ENCODE data around the gene ELOVL2. TPM values are rescaled to one million over a fixed set of nuclear protein-coding genes. Genes with fewer than 3 reads are reported as not detected.

Gene ELOVL2
- total RNA-seq, 1 experiment from 2014 or later = not detected

DNA sequence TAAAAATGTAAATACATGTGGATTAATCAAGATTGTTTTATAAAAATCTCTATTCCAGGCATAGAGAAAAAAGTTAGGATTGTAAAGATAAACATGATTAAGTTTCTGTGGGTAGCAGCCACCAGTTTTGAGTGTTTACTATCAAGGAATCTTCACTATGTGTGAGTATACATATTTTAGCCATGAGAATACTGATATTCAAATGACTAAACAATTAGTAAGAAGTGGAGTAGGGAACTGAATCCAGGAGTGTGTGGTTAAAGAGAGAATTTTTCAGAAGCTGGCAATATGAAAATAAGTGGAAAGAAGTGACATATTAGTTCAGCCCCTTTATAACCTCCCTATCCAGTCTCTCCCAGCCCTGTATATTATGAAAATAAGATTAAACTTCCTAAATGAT lies 10.3 kb downstream of the ELOVL2 start:
- no peaks in the 10 kb centered on the region for H3K9me3 Mint-ChIP-seq (ENCODE audit: unreplicated experiment)
- TF ChIP-seq, protein P1, sequence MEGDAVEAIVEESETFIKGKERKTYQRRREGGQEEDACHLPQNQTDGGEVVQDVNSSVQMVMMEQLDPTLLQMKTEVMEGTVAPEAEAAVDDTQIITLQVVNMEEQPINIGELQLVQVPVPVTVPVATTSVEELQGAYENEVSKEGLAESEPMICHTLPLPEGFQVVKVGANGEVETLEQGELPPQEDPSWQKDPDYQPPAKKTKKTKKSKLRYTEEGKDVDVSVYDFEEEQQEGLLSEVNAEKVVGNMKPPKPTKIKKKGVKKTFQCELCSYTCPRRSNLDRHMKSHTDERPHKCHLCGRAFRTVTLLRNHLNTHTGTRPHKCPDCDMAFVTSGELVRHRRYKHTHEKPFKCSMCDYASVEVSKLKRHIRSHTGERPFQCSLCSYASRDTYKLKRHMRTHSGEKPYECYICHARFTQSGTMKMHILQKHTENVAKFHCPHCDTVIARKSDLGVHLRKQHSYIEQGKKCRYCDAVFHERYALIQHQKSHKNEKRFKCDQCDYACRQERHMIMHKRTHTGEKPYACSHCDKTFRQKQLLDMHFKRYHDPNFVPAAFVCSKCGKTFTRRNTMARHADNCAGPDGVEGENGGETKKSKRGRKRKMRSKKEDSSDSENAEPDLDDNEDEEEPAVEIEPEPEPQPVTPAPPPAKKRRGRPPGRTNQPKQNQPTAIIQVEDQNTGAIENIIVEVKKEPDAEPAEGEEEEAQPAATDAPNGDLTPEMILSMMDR (IDR thresholded peaks at IDR 0.05; ENCODE audit: unreplicated experiment) = no peak
- no peak overlapping the region for H3K4me3 Mint-ChIP-seq (ENCODE audit: unreplicated experiment)
- no peak overlapping the region for H3K27ac Mint-ChIP-seq (ENCODE audit: low read depth, unreplicated experiment)
- intact Hi-C loops (cut with micrococcal nuclease) = no loop called here
- no peak for DNase-seq (ENCODE audit: unreplicated experiment)
- POLR2A ChIA-PET = no interaction called here
- no TSS peak for BruUV-seq (replicated peaks)
- CTCF ChIA-PET = interaction anchor here (1.0 kb wide), 1 partner anchor 22 kb away, joined by 3 read pairs; no protein-coding TSS in a partner anchor
- H3K36me3 Mint-ChIP-seq (ENCODE audit: insufficient read depth, unreplicated experiment) = no peaks in the 10 kb centered on the region
- H3K27me3 Mint-ChIP-seq (ENCODE audit: insufficient read depth, unreplicated experiment) = no peaks in the 10 kb centered on the region
- peaks cover 7% of the 10 kb centered on the region for H3K4me1 Mint-ChIP-seq (ENCODE audit: insufficient read depth, unreplicated experiment)

DNA sequence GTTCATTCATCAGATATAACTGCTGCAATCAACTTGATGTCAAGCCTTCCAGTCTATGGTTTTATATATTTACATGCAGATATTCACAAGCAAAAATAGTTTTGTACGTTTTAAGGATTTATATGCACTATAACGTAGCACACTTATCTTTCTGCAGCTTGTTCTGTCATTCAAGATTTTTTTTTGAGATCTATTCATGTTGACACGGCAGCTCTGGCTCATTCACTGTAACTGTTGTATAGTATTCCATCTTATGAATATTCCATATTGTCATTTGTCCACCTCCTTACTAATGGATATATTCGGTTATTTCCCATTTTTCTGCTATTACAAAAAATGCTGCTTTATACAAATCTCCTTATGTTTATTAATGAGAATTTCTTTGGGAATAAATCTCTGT lies 13.2 kb downstream of the ELOVL2 start:
- CTCF ChIA-PET = interaction anchor here (0.7 to 1.2 kb wide), 3 partner anchors 9 to 81 kb away, joined by 3 read pairs; no protein-coding TSS in a partner anchor
- no TSS peak for BruUV-seq (replicated peaks)
- no peaks in the 10 kb centered on the region for H3K27me3 Mint-ChIP-seq (ENCODE audit: insufficient read depth, unreplicated experiment)
- H3K4me1 Mint-ChIP-seq (ENCODE audit: insufficient read depth, unreplicated experiment) = peaks cover 7% of the 10 kb centered on the region
- no peaks in the 10 kb centered on the region for H3K9me3 Mint-ChIP-seq (ENCODE audit: unreplicated experiment)
- POLR2A ChIA-PET = interaction anchor here (0.7 to 1.4 kb wide), 3 partner anchors 9 to 10 kb away, joined by 3 to 5 read pairs (median 3); no protein-coding TSS in a partner anchor
- TF ChIP-seq, protein P1 (IDR thresholded peaks at IDR 0.05; ENCODE audit: unreplicated experiment) = no peak
- no peaks in the 10 kb centered on the region for H3K36me3 Mint-ChIP-seq (ENCODE audit: insufficient read depth, unreplicated experiment)
- DNase-seq (ENCODE audit: unreplicated experiment) = no peak
- H3K4me3 Mint-ChIP-seq (ENCODE audit: unreplicated experiment) = no peak overlapping the region
- H3K27ac Mint-ChIP-seq (ENCODE audit: low read depth, unreplicated experiment) = no peak overlapping the region
- intact Hi-C loops (cut with micrococcal nuclease) = no loop called here

DNA sequence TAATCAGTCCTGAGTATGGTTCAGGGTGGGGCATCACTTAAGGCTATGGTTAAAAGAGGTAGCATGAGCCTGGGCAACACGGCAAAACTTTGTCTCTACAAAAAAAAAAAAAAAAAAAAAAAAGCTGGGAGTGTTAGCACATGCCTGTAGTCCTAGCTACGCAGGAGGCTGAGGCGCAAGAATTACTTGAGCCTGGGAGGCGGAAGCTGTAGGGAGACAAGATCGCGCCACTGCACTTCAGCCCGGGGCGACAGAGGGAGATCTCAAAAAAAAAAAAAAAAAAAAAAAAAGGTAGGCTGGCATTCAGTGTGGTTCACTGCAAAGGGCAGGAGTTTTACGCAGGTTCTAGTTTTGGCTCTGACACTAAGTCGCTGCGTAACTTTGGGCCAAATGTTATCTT lies 15.1 kb downstream of the ELOVL2 start:
- H3K27me3 Mint-ChIP-seq (ENCODE audit: insufficient read depth, unreplicated experiment) = no peaks in the 10 kb centered on the region
- no peak overlapping the region for H3K4me3 Mint-ChIP-seq (ENCODE audit: unreplicated experiment)
- DNase-seq (ENCODE audit: unreplicated experiment) = no peak
- H3K36me3 Mint-ChIP-seq (ENCODE audit: insufficient read depth, unreplicated experiment) = no peaks in the 10 kb centered on the region
- POLR2A ChIA-PET = no interaction called here
- intact Hi-C loops (cut with micrococcal nuclease) = no loop called here
- H3K27ac Mint-ChIP-seq (ENCODE audit: low read depth, unreplicated experiment) = no peak overlapping the region
- no peaks in the 10 kb centered on the region for H3K9me3 Mint-ChIP-seq (ENCODE audit: unreplicated experiment)
- CTCF ChIA-PET = interaction anchor here (0.7 to 1.9 kb wide), 2 partner anchors 24 to 468 kb away, joined by 3 to 5 read pairs; no protein-coding TSS in a partner anchor
- TF ChIP-seq, protein P1 (IDR thresholded peaks at IDR 0.05; ENCODE audit: unreplicated experiment) = no peak
- peaks cover 4% of the 10 kb centered on the region for H3K4me1 Mint-ChIP-seq (ENCODE audit: insufficient read depth, unreplicated experiment)
- no TSS peak for BruUV-seq (replicated peaks)

DNA sequence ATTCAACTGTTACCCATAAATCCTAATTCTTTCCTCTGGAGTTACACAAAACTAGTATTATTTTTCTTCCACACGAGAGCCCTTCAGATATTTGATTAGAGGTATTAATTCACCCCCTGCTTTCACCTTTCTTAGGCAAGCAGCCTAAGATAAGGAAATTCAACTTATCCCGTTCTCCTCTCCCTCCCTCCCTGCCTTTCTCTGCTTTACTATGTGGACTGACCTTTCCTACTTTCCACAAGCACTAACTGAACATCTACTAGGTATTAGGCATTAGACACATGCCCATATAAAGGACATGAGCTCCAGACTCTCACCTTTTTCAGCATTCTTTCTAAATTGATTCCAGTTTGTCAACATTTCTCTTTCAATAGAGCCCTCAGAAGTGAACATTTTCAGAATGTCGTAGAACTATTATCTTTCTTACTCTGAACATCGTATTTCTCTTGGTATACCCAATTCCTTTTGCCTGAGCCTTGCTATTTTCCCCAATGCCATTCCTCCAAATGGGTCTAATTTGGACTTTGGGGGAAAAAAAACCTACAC lies 16.5 kb downstream of the ELOVL2 start:
- H3K4me1 Mint-ChIP-seq (ENCODE audit: insufficient read depth, unreplicated experiment) = no peaks in the 10 kb centered on the region
- no peak for DNase-seq (ENCODE audit: unreplicated experiment)
- H3K27me3 Mint-ChIP-seq (ENCODE audit: insufficient read depth, unreplicated experiment) = no peaks in the 10 kb centered on the region
- ChIA-PET POLR2A (interaction anchor here (0.7 to 1.4 kb wide), 2 partner anchors 31 to 511 kb away, joined by 3 read pairs; no protein-coding TSS in a partner anchor), CTCF (interaction anchor here (1.9 kb wide), 1 partner anchor 469 kb away, joined by 5 read pairs; no protein-coding TSS in a partner anchor)
- H3K36me3 Mint-ChIP-seq (ENCODE audit: insufficient read depth, unreplicated experiment) = no peaks in the 10 kb centered on the region
- no peak overlapping the region for H3K27ac Mint-ChIP-seq (ENCODE audit: low read depth, unreplicated experiment)
- H3K9me3 Mint-ChIP-seq (ENCODE audit: unreplicated experiment) = no peaks in the 10 kb centered on the region
- TF ChIP-seq, protein P1 (IDR thresholded peaks at IDR 0.05; ENCODE audit: unreplicated experiment) = no peak
- intact Hi-C loops (cut with micrococcal nuclease) = no loop called here
- BruUV-seq (replicated peaks) = no TSS peak
- no peak overlapping the region for H3K4me3 Mint-ChIP-seq (ENCODE audit: unreplicated experiment)

Measured in MCF 10A (cell line).